Astrocyte (in vitro differentiated cells and primary cell): ENCODE data around the gene EPHB1. TPM values are rescaled to one million over a fixed set of nuclear protein-coding genes. Genes with fewer than 3 reads are reported as not detected.

Experiments
- DNase-seq: peaks from one replicate; pipeline ENCODE4 v3.0.0-alpha.2; 2010; ENCODE audit warnings: low read depth
- FAIRE-seq: peaks from 2 replicates; lab custom pipeline; 2011; peaks lifted over from hg19 to GRCh38; lab: Jason Lieb, UNC
- H2AFZ ChIP-seq: 2 replicates; pipeline ENCODE4 v1.6.0; 2012; ENCODE audit warnings: low read depth, low read length, inconsistent platforms
- H3K27ac ChIP-seq: 2 replicates; pipeline ENCODE4 v1.5.1; 2011; ENCODE audit warnings: low read depth, low read length, inconsistent platforms
- H3K27me3 ChIP-seq: 2 replicates; pipeline ENCODE4 v1.6.0; 2011; ENCODE audit warnings: low read length, inconsistent platforms; ENCODE audit not compliant: insufficient read depth
- H3K36me3 ChIP-seq: 2 replicates; pipeline ENCODE4 v1.5.1; 2011; ENCODE audit warnings: low read length, inconsistent platforms; ENCODE audit not compliant: insufficient read depth
- H3K4me1 ChIP-seq: 2 replicates; pipeline ENCODE4 v1.5.1; 2011; ENCODE audit warnings: low read length, inconsistent platforms; ENCODE audit not compliant: insufficient read depth
- H3K4me2 ChIP-seq: 2 replicates; pipeline ENCODE4 v1.6.0; 2012; ENCODE audit warnings: low read length, inconsistent platforms
- H3K4me3 ChIP-seq: 2 replicates; pipeline ENCODE4 v1.5.1; 2011; ENCODE audit warnings: low read depth, mild to moderate bottlenecking, low read length, inconsistent platforms; ENCODE audit not compliant: insufficient read depth
- H3K79me2 ChIP-seq: 2 replicates; pipeline ENCODE4 v1.6.0; 2012; ENCODE audit warnings: mild to moderate bottlenecking, low read length, inconsistent platforms; ENCODE audit not compliant: insufficient read depth
- H3K9ac ChIP-seq: 2 replicates; pipeline ENCODE4 v1.6.0; 2012; ENCODE audit warnings: mild to moderate bottlenecking, low read length, inconsistent platforms
- H3K9me3 ChIP-seq: 2 replicates; pipeline ENCODE4 v1.5.1; 2012; ENCODE audit warnings: low read depth, mild to moderate bottlenecking, low read length, inconsistent platforms; ENCODE audit not compliant: insufficient read depth
- H4K20me1 ChIP-seq: 2 replicates; pipeline ENCODE4 v1.6.0; 2012; ENCODE audit warnings: low read length, inconsistent platforms; ENCODE audit not compliant: insufficient read depth
- H3K27ac Mint-ChIP-seq: one replicate; pipeline ENCODE4 v1.8.0; 2021; ENCODE audit warnings: mild to moderate bottlenecking, mixed read lengths; ENCODE audit not compliant: unreplicated experiment
- H3K27me3 Mint-ChIP-seq: one replicate; pipeline ENCODE4 v1.8.0; 2021; ENCODE audit warnings: low read depth, mixed read lengths; ENCODE audit not compliant: unreplicated experiment
- H3K36me3 Mint-ChIP-seq: one replicate; pipeline ENCODE4 v1.8.0; 2021; ENCODE audit warnings: low read depth, mixed read lengths; ENCODE audit not compliant: unreplicated experiment
- H3K4me1 Mint-ChIP-seq: one replicate; pipeline ENCODE4 v1.8.0; 2021; ENCODE audit warnings: low read depth, mixed read lengths; ENCODE audit not compliant: unreplicated experiment
- H3K4me3 Mint-ChIP-seq: one replicate; pipeline ENCODE4 v1.8.0; 2021; ENCODE audit warnings: mild to moderate bottlenecking, moderate library complexity, mixed read lengths; ENCODE audit not compliant: unreplicated experiment
- H3K9me3 Mint-ChIP-seq: one replicate; pipeline ENCODE4 v1.8.0; 2021; ENCODE audit warnings: mild to moderate bottlenecking, mixed read lengths; ENCODE audit not compliant: unreplicated experiment
- EZH2 ChIP-seq: IDR thresholded peaks from 2 replicates; pipeline ENCODE4 v1.6.1; 2012; ENCODE audit warnings: mild to moderate bottlenecking, low read length, inconsistent platforms; ENCODE audit not compliant: insufficient read depth
- total RNA-seq: library from RNA; stranded (reverse); gene quantifications from 2 replicates; pipeline ENCODE4 v1.2.1, GENCODE V29; 2021
- TF ChIP-seq, protein P1 (sequence below): IDR thresholded peaks from 2 replicates; pipeline ENCODE4 v1.5.1; 2011; ENCODE audit warnings: low read depth, mild to moderate bottlenecking, inconsistent platforms, low read length, moderate library complexity; ENCODE audit not compliant: insufficient read depth

EPHB1 gene
- total RNA-seq, 1 donor from 2014 or later = 4.1 TPM

DNA sequence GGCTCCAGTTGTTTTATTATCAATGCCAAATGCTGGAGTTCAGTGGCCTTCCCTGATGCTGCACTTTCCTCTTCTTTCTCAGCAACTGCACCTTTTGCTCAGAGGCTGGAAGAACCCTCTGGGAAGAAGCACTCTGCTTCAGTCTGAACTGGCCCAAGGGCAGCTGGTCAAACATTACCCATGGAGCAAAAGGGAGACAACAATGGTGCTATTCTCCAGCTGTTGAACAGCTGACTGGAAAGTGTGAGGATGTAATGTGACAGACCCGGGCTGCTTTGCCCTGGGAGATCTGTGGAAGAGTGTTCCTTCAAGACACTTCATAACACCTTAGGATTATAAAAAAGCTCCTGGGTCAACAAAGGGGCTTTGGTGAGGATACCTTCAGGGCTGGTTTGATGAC is 84.9 kb downstream of the EPHB1 start:
- no peaks in the 10 kb centered on the region for H3K36me3 ChIP-seq
- H3K4me3 Mint-ChIP-seq = no peak overlapping the region
- H3K4me2 ChIP-seq = no peak overlapping the region
- peaks cover 9% of the 10 kb centered on the region for H3K27me3 Mint-ChIP-seq
- no peak overlapping the region for H3K4me3 ChIP-seq
- no peaks in the 10 kb centered on the region for H3K9me3 Mint-ChIP-seq
- TF ChIP-seq, protein P1, sequence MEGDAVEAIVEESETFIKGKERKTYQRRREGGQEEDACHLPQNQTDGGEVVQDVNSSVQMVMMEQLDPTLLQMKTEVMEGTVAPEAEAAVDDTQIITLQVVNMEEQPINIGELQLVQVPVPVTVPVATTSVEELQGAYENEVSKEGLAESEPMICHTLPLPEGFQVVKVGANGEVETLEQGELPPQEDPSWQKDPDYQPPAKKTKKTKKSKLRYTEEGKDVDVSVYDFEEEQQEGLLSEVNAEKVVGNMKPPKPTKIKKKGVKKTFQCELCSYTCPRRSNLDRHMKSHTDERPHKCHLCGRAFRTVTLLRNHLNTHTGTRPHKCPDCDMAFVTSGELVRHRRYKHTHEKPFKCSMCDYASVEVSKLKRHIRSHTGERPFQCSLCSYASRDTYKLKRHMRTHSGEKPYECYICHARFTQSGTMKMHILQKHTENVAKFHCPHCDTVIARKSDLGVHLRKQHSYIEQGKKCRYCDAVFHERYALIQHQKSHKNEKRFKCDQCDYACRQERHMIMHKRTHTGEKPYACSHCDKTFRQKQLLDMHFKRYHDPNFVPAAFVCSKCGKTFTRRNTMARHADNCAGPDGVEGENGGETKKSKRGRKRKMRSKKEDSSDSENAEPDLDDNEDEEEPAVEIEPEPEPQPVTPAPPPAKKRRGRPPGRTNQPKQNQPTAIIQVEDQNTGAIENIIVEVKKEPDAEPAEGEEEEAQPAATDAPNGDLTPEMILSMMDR = no peak
- TF ChIP-seq EZH2 = no peak
- no peaks in the 10 kb centered on the region for H3K79me2 ChIP-seq
- no peaks in the 10 kb centered on the region for H3K36me3 Mint-ChIP-seq
- H3K4me1 Mint-ChIP-seq = no peaks in the 10 kb centered on the region
- no peaks in the 10 kb centered on the region for H3K27me3 ChIP-seq
- no peaks in the 10 kb centered on the region for H4K20me1 ChIP-seq
- H3K9ac ChIP-seq = no peak overlapping the region
- DNase-seq (no peak), FAIRE-seq (no peak)
- no peaks in the 10 kb centered on the region for H3K4me1 ChIP-seq
- no peak overlapping the region for H3K27ac ChIP-seq
- no peak overlapping the region for H2AFZ ChIP-seq
- no peaks in the 10 kb centered on the region for H3K9me3 ChIP-seq
- H3K27ac Mint-ChIP-seq = no peak overlapping the region

DNA sequence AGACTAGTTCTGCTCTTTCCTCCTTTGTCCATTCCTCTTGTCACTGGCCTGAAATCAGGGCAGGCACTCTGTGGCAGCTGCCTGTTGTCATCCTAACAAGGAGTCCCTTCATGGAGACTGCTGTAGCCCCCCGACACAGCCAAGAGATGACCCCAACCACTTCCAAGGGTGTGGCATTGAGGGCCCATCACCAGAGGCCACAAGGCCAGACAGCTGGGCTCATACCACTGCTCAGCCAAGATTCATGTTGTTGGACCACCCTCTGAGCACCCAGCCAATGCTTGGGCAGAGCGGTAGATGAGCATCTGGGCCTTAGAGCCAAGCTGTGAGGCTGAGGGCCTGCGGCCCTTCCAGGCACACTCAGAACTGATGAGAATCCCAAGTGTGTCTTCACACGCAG is 85.4 kb downstream of the EPHB1 start:
- peaks cover 7% of the 10 kb centered on the region for H3K27me3 Mint-ChIP-seq
- FAIRE-seq = no peak
- no peak overlapping the region for H2AFZ ChIP-seq

DNA sequence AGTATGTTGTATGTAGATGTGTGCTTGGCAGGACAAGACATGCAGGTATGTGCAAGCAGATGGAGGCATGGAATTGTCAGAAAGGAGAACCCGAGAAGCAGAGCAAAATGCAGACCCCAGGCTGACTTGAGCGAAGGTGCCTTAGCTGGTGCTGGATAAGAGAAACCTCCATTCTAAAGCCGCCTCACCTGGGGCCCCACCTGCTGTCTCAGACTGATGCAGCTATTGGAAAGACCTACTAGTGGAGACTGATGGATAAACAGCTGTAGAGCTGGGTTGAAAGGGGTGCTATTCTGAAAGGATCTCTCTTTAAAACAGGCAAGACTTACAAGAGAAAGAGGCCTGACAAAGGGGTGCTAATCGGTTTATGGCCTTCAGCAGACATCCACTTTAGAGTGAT is 86.2 kb downstream of the EPHB1 start:
- no peak for FAIRE-seq
- no peaks in the 10 kb centered on the region for H4K20me1 ChIP-seq
- no peak overlapping the region for H3K27ac Mint-ChIP-seq

More for the DNA sequence above, 85.4 kb downstream of the EPHB1 start:
- H3K9me3 Mint-ChIP-seq = no peaks in the 10 kb centered on the region
- Histone ChIP-seq H3K27me3 (no peaks in the 10 kb centered on the region), H3K9me3 (no peaks in the 10 kb centered on the region), H3K79me2 (no peaks in the 10 kb centered on the region), H3K36me3 (no peaks in the 10 kb centered on the region), H3K4me2 (no peak overlapping the region), H3K4me3 (no peak overlapping the region), H3K4me1 (no peaks in the 10 kb centered on the region), H3K9ac (no peak overlapping the region), H3K27ac (no peak overlapping the region), H4K20me1 (no peaks in the 10 kb centered on the region)
- no peak for TF ChIP-seq EZH2
- TF ChIP-seq, protein P1 = no peak
- H3K4me1 Mint-ChIP-seq = no peaks in the 10 kb centered on the region
- no peak overlapping the region for H3K27ac Mint-ChIP-seq
- DNase-seq = no peak
- H3K36me3 Mint-ChIP-seq = no peaks in the 10 kb centered on the region
- no peak overlapping the region for H3K4me3 Mint-ChIP-seq

More for the DNA sequence above, 86.2 kb downstream of the EPHB1 start:
- H3K4me3 ChIP-seq = no peak overlapping the region
- no peak for DNase-seq
- no peak overlapping the region for H3K9ac ChIP-seq
- Mint-ChIP-seq H3K27me3 (peaks cover 7% of the 10 kb centered on the region), H3K36me3 (no peaks in the 10 kb centered on the region), H3K9me3 (no peaks in the 10 kb centered on the region), H3K4me3 (no peak overlapping the region), H3K4me1 (peaks cover 8% of the 10 kb centered on the region)
- no peaks in the 10 kb centered on the region for H3K9me3 ChIP-seq
- H3K27me3 ChIP-seq = no peaks in the 10 kb centered on the region
- no peak overlapping the region for H2AFZ ChIP-seq
- no peaks in the 10 kb centered on the region for H3K36me3 ChIP-seq
- H3K4me2 ChIP-seq = no peak overlapping the region
- H3K79me2 ChIP-seq = no peaks in the 10 kb centered on the region
- TF ChIP-seq EZH2 = no peak
- TF ChIP-seq, protein P1 = no peak
- H3K27ac ChIP-seq = no peak overlapping the region
- peaks cover 6% of the 10 kb centered on the region for H3K4me1 ChIP-seq
